C4-2B (cell line): ENCODE results near the gene SGMS2.

Source experiments
- CTCF ChIP-seq: fragments of 450-650 bp; conservative IDR thresholded peaks from 2 replicates; pipeline ENCODE4 v1.5.1; 2017; ENCODE audit warnings: mild to moderate bottlenecking
- ZFX ChIP-seq: fragments of 450-650 bp; IDR thresholded peaks from 2 replicates; pipeline ENCODE4 v1.6.1; 2017

- TF ChIP-seq CTCF: no peak
- no peak for TF ChIP-seq ZFX
These were observed 16.2 kb upstream of the SGMS2 start for GRCh38 chr4:107808572-107808971.
